GM18520 (cell line): ENCODE data around the gene WDR43.
"Not testable (repeated sequence)": the region's sequence is repeated elsewhere in the genome, so short reads cannot be mapped to it uniquely, and the experiment has no call there.

ENCODE experiments used
- ATAC-seq: cut with Tn5 transposase; IDR thresholded peaks from one replicate; pipeline ENCODE4 v1.9.1; 2021; ENCODE audit not compliant: unreplicated experiment

Gene WDR43

DNA sequence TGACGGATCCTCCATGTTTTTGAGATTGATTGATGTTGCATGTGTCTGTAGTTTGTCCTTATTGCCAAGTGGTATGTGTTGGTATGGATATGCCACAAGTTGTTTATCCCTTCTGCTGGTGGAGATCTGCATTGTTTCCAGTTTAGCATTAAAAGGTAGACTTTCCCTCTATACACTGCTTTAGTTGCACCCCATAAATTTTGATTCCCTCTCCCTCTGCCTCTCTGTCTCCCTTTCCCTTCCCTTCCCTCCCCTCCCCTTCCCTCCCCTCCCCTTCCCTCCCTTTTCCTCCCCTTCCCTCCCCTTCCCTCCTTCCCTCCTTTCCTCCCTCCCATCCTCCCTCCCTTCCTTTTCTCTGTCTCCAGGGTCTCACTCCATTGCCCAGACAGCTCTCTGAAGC lies 68.0 kb downstream of the WDR43 start:
- no peak for ATAC-seq

DNA sequence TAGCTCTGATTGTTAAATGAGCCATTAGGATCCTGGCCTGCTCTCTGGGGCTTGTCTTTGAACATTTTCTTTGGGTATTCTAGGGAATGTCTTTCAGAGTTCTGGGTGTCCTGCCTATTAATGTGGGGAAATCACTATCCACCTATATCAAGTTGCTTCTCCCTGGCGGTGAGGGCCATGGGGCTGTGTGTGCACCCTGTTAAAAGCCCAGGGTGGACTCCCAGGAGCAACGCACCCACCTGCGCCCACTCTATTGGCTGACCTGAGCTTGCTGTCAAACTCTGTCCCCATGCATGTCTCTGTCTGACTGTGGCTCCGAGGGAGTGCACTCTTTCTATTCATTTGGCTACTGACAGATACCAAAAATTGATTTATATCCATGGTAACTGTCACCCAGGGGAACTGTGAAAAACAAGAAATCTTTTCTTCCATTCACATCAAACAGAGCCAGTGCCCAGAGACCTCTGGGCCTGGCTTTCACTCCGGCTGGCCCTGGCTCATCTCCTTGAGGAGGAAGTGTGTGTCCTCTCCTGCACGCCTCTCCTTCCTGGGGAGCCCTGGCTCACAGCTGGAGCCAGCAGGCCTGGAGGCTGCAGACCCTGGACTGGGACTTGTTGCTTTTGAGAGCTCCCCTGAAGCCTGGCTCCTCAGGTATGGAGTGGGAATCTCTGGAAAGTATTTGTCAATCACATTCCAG lies 76.1 kb downstream of the WDR43 start:
- no peak for ATAC-seq

DNA sequence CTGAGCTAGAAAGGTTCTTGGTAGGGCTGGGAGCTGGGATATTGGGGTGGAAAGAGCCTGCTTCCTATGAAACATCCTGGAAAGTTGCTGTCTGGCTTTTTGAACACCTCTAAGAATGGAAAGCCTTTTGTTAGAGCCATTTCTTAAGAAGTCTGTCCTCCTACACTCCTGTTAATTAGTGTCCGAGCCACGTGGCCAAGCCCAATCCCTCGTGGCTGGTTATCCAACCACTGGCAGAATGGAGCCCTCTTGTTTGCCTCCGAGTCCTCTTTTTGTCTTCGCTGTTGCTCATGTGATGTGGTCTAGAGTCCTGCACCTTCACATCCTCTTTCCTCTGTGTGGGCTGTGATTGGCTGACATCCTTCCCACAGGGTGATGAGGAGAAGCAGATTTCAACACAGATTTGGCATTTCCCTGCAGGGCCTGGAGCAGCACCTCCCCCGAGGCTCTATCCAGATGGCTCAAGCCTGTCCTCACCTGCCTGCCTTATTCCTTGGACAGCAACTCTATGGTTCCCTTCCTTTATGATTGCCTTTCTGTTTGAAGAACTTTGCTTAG lies 78.4 kb downstream of the WDR43 start:
- no peak for ATAC-seq

DNA sequence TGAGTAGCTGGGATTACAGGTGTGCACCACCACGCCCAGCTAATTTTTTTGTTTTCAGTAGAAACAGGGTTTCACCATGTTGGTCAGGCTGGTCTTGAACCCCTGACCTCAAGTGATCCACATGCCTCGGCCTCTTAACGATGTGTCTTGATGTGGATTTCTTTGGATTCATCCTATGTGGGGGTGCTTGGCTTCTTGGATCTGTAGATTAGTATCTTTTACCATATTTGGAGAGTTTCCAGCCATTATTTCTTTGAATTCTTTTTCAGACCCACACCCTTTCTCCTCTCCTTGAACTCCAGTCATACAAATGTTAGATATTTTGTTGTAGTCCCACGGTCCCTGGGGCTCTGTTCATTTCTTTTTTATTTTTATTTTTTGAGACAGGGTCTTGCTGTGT lies 79.8 kb downstream of the WDR43 start:
- no peak for ATAC-seq

DNA sequence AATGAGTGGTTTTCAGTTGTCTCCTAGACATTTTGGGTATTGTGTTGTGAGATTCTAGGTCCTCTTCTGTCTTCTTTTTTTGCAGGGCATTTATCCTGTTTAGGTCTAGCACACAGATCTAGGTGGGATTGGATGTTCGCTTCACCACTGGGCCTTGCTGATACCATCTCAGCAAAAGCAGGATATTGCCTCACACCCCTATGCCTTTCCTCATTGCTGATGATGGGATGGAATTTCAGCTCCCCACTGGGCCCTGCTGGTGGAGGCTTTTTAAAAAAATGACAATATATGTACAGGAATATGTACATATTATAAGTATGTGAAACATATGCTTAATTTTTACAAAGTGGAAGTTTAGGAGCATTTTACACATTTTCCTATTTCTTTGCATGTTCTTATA lies 81.2 kb downstream of the WDR43 start:
- ATAC-seq = no peak

DNA sequence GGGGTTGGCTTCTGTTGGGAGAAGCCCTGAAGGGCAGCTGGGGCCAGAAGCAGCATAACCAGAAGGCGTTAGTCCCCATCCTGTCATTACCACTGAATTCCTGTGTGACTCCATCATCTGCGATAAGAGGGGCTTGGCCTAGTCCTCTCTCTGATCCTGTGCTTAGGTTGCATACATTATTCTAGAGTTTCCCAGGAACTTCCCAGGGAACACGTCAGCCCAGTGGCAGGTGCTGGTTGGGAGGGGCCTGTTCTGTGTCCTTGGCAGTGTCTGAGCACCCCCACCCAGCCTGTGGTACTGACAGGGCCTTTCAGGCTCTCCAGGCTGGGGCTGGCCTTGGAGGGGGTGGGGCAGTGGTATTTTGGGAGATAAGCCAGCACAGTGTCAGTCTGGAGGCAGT lies 82.1 kb downstream of the WDR43 start:
- no peak for ATAC-seq

DNA sequence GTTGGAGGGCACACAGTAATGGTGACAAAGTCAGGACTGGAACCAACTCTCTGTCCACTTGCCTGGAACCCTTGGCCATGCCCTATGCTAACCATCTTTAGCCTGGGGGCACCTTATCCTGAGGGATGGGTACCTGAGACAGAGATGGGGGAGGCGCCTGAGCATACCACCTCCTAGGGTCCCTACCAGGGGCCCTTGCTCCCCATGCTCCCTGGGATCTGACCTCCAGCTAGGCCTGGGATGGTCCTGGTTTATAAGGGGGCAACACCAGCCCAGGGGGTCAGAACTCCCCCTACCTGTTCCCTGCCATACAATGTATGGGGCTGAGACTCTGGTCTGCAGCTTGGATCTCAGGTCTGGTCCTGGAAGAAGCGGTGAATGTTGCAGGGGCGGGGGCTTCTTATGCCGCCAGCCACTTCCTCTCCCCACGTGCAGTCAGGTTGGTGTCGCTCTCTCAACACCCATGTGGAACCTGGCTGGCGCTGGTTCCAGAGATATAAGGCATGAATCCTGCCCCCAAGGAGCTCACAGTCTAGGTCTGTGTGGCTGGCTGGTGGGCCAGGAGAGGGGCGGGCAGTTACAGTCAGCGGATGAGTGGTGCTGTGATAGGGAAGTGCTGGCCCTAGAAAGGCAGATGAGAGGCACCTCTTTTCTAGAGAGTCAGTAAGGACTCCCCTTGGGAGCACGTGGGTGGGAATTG lies 82.9 kb downstream of the WDR43 start:
- no peak for ATAC-seq

DNA sequence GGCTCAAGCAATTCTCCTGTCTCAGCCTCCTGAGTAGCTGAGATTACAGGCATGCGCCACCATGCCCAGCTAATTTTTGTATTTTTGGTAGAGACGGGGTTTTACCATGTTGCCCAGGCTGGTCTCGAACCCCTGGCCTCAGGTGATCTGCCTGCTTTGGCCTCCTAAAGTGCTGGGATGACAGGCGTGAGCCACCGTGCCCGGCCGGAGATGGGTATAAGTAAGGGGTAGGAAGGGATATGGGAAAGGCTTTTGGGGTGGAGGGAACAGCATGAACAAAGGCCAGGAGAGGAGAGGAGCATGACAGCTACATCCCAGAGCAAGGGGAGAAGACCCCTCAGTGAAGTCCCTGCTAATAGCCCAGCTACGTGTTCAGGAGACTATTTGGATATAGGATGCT lies 83.5 kb downstream of the WDR43 start:
- ATAC-seq = not testable (repeated sequence)

DNA sequence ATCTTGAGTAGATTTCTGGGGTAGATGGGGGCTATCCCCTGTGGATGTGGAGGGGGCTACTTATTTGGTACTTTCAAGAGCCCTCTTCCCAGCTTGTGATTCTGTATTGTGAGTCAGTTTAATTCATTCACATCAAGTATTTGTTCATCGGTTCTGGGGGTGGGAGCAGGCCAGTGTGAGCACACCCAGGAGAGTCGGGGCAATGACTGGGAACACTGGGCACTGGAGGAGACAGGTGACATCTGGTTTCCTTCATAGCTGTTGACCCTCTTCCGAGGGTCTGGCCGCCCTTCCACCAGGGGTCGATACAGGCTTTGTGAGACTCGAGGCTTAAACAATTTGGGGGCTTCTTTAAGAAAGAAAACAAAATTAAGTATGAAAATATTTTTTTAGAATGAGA lies 84.1 kb downstream of the WDR43 start:
- ATAC-seq = no peak

DNA sequence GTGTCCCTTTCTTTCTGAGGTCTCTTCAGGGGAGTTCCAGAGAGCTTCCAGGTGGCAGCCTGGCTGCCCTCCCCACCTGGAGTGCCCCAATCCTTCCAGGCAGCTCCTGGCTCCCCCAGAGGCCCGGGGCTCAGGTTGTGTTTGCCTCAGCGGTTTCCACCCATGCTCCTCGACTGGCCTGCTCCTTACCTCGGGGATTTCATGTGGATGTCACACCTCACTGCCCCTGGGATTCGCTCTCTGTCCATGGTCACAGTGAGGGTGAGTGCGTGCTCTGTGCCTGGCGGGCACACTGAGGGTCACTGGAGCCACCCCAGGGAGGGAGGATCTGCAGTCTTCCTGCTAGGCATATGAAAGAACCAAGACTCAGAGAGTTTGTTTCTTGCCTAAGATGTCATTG lies 84.6 kb downstream of the WDR43 start:
- no peak for ATAC-seq

DNA sequence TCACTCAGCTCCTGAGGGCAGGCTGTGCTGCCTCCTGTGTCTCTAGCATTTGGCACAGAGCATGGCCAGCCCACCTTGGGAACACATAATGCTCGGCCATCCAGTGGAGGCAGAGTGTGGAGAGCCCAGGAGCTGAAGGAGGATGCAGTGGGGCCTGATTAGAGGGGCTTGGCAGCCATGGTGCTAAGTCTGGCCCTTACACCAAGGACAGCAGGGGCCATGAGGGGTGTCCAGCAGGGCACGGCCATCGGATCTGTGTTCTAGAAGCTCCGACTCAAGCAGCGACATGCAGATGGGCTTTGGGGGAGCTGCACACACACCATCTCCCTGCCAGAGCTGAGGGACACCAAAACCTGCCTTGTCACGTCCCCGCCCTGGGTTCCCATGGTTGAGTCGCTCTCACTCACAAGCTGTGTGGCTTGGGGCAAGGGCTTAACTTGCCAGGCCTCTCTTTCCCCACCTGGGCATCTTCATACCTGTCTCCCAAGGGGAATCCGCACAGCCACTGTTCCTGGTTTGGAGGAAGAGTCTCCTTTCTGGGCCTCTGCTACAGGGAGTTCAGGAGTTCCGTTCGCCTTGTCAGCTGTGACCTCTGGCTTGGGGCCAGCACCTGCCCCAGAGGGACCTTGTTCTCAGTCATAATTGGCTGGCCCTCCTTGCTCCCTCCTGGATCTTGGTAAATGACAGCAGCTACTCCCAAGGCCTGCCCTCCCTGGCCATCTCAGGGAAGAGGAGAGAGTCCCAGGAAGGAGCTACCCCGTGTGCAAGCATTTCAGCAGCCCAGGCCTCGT lies 85.3 kb downstream of the WDR43 start:
- no peak for ATAC-seq

DNA sequence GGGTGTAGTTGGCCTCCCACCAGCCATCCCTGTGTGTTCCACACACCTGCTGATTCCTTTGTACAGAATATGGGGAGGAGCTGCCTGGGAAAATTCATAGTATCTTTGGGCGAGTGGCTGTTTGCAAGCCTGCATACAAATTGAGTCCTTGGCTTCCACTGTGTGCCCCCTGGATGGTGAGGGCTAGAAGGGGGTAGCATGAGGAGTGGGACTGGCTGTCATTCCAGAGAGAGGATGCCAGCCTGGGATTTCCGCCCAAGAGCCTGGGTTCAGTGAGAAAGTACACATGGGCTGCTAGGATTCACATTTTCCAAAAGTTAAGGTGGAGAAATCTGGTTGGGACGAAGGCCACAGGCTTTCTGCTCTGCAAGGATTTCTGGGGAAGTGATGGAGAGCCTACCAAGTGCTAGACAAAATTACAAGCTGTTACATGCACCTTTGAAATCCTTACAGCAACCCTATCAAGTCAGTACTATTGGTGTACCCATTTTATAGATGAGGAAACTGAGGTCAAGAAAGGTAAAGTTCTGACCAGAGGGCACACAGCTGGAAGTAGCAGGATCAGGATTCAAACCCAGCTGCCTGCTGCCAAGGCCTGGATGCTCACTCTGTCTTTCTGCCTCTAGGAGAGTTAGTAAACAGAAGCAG lies 86.0 kb downstream of the WDR43 start:
- ATAC-seq = no peak

DNA sequence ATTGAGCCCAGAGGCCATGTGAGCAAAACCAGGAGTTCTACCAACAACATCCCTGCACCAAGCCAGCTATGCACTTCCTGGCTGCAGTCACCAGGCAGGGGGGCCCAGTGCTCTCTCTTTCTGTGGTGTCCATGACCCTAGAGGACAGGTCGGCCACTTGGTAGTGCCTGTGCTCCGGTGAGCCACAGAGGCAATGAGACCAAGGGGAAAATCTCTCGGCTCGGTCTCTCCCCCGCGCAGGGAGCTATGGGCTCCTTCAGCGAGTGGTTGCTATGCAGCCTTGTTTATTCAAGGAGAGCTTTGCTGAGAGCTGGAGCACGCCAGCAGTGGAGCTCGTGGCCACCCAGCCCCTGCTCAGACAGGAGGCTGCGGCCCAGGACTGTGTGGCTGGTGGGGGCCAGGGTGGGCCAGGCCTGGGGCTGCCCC lies 86.6 kb downstream of the WDR43 start, which contains the start of gene TOGARAM2:
TOGARAM2 (plus strand) TSS at position 283 of the 426 bp plus-strand sequence. CDS start 13,537 bp downstream, outside the sequence.
- no peak for ATAC-seq

DNA sequence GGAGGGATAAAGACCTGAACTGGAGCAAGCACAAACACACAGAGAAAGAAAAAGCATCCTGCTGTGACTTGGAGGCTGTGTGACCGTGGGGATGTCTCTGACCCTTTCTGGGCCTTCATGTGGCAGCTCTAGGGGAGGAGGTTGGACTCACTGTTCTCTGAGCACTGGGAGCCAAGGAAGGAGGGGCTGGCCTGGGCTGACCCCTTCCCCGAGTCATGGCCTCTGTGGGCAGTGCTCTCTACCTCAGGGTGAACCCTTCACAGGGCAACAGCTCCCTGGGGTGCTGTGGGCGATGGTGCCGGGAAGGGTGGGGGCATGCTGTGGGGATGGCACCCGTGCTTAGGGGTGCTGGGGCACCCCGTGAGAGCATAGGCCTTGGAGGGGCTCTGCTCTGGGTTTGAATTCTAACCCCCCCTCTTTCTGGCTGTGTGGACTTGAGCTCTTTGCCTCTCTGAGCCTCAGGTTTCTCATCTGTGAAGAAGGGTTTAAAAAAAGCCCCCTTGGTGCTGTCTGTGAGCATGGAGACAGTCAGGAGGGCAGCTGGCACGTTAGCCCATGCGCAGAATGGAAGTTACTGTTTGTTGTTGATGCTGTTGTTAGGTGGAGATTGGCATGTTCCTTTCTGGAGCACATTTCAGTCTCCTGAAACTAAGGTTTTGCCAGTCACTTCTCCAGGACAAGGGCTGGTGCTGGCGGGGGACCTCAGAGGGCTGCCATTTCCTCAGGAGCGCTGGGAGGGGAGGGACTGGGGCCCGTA lies 87.3 kb downstream of the WDR43 start:
- no peak for ATAC-seq

DNA sequence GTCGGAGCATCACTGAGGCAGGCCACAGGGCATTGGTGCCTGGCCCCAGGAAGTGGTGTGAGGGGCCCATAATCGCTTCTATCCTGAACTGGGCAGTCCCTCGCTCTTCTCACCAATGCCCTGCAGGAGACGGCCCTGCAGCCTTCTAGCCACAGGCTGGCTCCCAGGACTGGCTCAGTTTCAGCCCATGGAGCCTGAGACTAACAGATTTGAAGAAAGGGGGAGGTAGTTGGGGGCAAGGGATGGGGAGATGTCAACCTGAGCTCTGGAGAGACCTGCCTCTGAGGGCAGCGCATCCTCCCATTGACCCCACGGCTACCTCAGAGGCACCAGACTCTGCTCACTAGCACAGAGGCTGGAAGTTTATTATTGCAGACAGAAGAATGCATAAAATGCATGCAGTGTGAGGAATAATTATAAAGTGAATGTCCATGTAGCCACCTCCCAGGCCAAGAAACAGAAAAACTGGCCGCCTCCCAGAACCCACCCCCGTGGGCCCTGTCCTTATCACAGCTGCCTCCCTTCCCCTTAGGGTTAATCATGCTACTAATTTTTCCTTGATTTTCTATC lies 88.0 kb downstream of the WDR43 start:
- ATAC-seq = no peak

DNA sequence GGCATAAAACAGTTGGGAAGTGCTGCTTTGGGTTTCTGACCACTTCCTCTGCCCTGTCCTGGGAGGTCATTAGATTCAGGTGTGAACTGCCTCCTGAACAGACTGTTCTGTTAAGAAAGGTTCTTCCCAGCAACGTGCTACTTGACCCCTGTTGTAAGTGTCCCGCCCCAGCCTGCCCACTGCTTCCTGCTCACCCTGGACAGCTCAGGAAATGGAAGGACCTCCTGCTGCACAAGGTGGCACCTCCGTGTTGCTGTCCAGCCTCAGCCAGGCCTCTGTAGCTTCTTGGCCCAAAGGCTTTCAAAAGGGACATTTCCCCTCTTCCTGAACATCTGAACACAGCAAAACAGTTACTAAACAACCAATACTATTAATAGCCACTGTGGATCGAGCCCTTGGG lies 92.0 kb downstream of the WDR43 start:
- ATAC-seq = no peak

DNA sequence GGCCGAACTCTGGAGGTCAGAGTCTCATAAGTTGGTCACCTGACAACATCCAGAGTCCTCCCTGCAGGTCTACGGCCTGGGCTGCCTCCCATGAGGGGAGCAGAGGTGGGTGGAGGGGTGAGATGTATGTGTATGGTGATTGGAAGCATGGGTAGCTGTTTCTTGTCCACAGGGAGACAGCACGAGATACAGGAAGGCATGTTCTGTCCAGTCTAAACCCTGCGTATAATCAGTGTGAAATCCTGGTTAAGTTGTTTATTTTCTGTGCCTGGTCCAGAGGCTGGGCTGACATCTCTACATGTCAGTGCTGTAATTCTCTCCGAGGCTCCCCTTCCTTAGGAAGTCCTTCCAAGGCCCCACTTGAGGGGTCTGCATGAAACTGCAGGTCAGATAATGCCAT lies 95.5 kb downstream of the WDR43 start:
- ATAC-seq = no peak

DNA sequence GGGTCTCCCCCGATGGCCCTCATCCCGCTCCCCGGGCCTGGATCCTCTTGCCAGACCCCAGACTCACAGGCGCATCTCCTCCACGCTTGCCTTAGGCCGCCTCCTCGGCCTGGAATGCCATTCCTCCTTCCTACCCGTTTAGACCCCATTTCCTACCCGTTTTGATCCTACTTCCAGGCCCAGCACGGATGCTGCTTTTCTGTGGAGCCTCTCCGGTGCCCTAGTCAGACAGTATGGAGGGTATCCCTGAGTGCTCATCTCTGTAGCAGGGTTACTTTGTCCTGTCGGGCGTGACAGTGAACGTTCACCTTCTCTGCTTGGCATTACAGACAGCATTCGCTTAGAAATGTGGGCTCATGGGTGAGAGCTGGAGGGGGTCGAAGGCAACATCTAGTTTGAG lies 96.0 kb downstream of the WDR43 start:
- ATAC-seq = no peak

DNA sequence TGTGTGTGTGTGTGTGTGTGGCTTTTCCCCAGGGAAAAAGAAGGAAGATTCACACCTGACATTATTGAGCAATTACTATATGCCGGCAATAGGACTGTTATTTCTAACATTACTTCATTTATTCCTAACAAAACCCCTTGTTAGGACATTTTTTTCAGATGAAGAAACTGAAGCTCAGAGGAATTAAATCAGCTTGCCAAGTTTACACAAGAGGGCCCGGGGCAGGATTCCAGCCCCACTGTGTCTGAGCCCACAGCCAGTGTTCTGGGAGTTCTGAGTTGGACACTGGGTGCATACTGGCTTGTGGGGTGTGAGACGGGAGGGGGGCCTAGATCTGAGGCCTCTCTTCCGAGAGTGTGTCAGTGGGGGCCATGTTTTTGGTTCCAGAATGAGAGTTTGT lies 96.6 kb downstream of the WDR43 start:
- no peak for ATAC-seq

DNA sequence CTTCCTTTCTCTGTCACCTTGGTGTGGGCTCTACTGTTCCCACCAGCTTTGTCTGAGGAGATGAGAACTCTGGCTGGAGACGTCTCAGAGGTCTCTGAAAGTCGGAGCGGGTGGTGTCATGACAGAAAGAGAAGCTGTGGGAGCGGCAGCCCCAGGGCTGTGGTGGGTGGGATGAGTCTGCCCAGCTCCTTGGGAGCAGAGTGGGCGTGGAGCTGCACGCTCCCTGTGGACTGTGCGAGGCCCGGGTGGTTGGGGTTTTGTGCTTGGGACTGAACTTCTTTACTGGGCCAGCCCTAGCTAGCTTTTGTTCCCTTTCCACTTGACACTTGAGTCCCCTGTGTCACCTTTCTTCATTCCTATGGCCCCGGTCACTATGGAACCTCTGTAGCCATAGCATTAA lies 97.0 kb downstream of the WDR43 start:
- no peak for ATAC-seq
